ENCODE measurements around the gene SRSF5.
A peak's percentile ranks its signal among the peaks of the same experiment; 100 is the strongest.
"Not testable (repeated sequence)": the region's sequence is repeated elsewhere in the genome, so short reads cannot be mapped to it uniquely, and the experiment has no call there.

Gene SRSF5

GRCh38 chr14:69811227-69811867 is 44.4 kb downstream of the SRSF5 start:
- no peak for DNase-seq

DNA sequence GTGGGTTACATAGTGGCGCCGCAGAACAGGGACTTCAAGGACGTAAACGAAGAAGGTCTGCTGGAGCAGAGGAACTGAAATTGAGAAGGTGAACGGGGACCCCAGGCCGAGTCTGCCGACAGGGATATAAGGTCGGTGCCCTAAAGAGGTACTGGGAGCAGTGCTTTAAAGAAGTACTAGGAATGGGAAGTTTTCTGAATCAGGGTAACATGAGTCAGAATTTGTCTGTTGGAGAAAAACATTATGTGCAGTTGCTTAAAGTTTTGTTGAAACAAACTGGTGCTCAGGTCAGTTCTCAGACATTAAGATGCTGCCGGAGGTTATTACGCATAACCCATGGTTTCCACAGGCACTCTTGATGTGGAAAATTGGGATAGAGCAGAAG is 44.9 kb downstream of the SRSF5 start:
- no peak for DNase-seq

GRCh38 chr14:69812711-69813110 is 45.8 kb downstream of the SRSF5 start:
- no peak for DNase-seq

- not testable (repeated sequence) for DNase-seq
Observed at GRCh38 chr14:69813346-69813745, 46.4 kb downstream of the SRSF5 start.

GRCh38 chr14:69814397-69814796 is 47.5 kb downstream of the SRSF5 start:
- no peak for DNase-seq

DNA sequence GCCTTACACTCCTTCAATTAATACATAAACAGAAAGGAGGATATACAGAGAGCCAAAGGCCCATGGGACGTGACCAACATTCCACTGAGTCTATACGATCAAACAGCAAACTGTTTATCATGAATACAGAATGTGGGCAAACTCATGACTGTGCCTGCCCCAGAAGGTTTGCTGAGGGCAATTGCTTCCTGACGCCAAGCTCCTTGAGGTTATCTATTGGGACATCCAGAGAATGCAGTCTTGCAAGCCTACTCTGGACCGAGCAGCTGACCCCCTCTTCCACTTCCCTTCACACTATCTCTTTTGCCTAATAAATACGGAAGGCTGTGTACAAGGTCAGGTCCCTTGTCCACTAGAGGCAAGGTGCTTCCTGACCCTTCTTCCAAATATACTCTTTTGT is 48.6 kb downstream of the SRSF5 start:
- no peak for DNase-seq

GRCh38 chr14:69816216-69816615 is 49.3 kb downstream of the SRSF5 start:
- no peak for DNase-seq

DNA sequence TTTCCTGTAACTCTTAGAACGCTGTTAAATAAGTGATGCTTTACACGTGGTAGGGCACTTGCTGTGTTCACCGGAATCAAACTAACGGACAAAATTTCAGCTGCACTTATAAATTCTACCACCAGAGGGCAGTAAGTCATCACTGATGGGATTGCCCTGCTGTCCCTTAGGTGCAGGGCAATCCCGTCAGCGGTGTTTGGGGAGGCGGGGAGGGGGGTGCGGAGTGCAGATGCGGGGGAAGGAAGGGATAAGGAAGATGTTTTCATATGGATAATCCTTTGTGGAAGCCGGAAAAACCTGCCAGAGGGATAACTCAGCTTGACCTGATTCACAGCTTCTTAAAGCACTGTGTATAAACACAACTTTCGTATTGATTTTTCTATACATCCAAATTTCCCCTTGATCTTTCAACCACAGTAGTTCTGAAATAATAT is 51.8 kb downstream of the SRSF5 start:
- peak; percentile 74 for DNase-seq

GRCh38 chr14:69819607-69820006 is 52.7 kb downstream of the SRSF5 start:
- DNase-seq, result no peak

DNA sequence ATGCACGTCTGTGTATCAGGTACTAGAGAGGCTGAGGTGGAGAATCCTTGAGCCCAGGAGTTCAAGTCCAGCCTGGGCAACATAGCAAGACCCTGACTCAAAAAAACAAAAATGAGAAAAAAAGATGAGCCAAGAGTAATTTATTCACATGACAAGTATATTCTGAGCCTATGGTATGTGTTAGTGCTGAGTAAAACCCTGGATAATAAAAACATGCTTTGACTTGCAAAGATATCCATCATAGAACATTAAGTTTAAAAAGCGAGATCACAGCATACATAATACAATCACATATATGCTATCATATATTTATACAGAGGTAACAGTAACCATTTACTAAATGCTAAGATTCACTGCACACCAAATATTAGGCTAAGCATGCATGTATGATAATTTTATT is 54.0 kb downstream of the SRSF5 start:
- DNase-seq, result no peak

All from activated CD8-positive, alpha-beta memory T cell treated with anti-CD3 and anti-CD28 coated beads for 24 hours (primary cell).